Measurements from ENCODE around the gene EPHB2.
"Not testable (repeated sequence)": the region's sequence is repeated elsewhere in the genome, so short reads cannot be mapped to it uniquely, and the experiment has no call there.

Gene EPHB2

DNA sequence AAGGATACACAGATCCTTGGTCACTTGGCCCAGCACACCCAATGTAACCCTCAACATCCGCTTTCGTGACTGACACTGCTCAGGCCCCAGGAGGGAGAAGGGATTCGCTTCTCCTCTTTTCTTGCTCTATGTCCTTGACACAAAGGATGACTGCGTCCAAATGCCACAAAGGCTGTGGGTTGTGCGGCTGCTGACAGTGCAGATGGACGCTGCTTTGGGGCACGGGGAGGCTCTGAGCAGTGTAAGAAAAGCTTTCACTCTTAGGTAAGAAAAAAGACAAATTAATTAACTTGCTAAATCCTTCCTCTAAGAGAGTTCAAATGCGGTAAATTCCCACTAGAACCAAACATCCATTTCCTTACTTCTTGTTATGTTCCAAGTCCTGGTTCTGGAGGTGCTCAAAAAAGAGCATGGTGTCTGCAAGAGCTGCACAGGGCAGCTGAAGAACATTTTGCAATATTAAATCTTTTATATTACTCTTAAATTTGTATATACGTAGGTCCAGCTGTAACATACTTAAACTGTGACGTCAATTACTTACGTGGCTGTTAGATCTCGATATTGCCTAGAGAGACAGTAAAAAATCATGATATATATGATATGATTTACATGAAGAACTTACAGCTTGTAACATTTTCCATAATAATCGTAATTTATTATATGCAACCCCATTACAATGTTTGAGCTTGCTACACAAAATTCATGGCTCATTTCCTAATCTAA is 19.4 kb upstream of the EPHB2 start:
- no peak for DNase-seq

DNA sequence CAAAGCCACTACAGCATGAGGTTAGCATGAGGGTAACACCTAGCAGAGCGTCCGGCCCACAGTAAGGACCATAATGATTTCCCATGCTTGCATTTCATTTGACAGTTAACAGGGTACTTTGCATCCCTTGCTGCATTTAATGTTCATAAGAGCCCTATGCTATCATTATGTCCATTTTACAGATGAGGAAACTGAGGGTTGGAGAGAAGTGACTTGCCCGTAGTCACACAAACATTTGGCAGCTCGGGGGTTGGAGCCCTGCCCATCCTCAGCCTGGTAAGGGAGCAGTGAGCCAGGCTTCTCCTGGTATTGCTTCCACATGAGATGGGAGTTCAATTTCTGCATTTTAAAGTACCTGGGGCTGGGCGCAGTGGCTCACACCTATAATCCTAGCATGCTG is 16.5 kb upstream of the EPHB2 start:
- no peak for DNase-seq

DNA sequence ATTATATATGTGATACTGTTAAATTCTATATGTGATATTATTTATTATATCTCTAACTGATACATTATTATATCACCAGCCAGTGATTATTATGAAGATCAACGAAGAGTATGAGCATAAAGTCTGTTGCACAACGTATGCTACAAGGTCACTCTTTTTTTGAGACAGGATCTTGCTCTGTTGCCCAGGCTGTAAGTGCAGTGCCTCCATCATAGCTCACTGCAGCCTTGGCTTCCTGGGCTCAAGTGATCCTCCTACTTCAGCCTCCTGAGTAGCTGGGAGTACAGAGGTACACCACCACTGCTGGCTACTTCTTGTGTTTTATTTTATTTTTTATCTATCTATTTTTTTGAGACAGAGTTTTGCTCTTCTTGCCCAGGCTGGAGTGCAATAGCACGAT is 14.0 kb upstream of the EPHB2 start:
- DNase-seq, result no peak

DNA sequence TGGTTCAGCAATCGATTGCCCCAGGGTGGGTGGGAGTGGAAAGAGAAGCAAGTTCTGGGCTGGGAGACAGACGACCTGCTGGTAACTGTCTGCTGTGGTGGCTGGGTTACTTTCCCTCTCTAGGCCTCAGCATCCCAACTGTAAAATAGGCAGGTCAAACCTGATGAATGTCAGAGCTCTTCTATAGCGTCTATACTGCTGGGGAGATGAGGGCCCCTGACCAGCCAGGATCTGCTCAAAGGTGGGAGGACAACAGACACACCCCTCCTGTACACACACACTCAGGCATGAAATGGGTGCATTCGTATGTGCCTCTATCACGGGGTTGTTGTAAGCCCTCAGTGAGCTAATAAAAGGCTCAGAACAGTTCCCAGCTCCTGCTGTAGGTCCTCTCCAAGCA is 12.7 kb upstream of the EPHB2 start:
- no peak for DNase-seq

DNA sequence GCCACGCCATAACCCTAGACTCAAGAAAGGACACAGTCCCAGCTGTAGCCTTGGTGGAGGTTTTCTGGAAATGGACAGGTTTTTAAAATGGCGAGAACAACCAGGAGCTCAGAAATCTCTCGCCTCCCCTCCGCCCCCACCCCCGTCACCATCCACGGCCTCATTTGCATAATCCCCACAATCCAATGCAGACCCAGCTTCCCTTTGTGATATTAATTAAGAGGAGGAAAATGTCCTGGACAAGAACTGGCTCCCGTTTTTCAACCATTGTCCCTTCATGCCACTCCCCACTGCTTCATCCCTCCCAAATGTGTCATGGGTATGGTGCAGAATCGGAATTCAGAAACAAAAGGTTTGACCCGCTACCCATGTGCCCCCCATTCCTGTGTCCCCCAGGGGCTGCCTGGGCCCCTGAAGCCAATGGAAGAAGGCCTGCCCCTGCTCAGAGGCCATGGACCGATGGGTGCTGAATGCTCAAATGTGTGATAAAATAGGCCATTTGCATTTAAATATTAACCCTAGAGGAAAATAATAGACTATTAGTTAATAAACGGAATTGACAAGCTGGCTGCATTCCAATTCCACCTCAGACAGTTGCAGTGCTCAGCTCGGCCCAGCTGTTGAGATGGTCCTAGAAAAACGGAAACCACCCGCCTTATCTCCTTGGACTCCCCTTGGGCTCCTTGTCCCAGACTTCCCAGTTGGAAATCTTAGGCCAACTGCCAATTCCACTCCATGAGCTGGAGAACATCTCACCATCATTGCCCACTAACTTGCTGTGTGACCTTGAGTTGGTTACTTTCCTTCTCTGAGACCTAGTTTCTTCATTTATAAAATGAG is 10.7 kb upstream of the EPHB2 start:
- no peak for DNase-seq

DNA sequence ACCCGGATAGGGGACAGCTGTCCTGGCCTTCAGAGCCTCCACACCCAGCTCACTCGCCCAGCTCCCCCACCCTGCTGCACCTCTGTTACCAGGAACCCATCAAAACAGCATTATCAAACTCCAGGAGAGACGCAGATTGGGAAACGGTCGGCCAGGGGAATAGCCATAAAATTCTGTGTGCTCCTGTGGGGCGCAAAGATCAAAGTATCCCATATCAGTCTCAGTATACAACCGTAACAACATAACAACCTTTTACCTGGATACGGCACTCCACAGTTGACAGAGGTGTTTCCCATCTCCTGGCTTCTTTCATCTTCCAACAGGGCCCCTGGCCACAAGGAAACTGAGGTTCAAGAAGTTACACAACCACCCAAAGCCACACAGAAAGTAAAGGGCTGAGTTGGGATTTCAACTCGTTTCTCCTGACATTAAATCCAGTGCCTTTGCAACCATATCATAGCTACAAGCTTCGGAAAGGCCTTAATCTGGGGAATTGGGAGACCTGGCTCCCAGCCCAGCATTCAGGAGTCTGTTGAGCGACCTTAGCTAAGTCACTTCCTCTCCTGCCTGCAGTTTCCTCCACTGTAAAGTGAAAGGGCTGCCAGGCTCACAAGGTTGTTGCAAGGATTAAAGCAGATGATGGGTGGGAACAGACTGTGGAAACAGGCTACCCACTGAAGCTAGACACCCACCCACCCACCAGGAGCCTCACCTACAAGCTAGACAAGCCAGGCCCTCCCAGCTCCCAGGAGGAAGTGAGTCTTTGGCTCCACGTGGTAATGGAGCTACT is 8.1 kb upstream of the EPHB2 start:
- no peak for DNase-seq

DNA sequence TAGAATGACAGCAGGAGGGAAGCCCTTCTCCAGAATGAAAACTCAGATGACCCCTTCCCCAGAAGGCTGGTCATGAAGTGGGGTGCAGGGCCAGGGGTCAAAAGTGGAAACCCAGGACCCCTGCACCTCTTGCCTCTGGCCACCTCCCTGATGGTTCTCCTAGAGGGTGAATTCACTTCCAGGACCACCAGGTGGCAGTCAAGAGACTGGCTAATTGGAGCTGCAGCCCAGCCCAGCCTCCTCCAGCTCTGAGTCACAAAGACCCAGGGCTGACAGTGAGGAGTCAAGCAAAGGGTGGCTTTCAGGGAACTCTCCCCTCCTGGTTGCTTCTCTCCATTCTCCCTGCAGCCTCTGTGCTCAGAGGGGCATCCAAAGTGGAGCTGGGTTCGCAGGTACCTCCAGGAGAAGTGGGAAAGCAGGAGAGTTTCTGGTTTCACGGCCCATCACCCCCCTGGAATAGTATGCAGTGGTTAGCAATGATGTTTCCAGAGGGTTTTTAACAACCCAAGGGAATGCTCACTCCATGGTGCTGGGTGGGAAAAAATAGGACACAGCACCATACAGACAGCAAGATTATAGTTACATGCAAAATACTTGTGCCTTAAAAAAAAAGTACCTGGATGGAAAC is 6.1 kb upstream of the EPHB2 start:
- peak; percentile 30 to 47 (median 38) for DNase-seq

DNA sequence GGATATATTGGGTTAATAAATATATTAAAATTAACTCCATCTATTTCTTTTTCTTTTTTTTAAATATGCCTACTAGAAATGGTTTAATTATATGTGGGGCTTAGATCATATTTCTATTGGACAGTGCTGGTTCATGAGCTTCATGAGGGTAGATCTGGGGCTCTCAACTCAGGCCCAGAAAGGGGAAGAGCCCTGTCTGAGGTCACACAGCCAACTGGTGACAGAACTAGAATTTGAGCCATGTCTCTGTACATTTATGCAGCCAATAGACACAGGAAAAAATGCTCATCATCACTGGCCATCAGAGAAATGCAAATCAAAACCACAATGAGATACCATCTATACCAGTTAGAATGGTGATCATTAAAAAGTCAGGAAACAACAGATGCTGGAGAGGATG is 5.1 kb upstream of the EPHB2 start:
- DNase-seq, result no peak

DNA sequence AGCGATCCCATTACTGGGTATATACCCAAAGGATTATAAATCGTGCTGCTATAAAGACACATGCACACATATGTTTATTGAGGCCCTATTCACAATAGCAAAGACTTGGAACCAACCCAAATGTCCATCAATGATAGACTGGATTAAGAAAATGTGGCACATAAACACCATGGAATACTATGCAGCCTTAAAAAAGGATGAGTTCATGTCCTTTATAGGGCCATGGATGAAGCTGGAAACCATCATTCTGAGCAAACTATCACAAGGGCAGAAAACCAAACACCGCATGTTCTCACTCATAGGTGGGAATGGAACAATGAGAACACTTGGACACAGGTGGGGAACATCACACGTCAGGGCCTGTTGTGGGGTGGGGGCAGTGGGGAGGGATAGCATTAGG is 4.5 kb upstream of the EPHB2 start:
- DNase-seq, result not testable (repeated sequence)

DNA sequence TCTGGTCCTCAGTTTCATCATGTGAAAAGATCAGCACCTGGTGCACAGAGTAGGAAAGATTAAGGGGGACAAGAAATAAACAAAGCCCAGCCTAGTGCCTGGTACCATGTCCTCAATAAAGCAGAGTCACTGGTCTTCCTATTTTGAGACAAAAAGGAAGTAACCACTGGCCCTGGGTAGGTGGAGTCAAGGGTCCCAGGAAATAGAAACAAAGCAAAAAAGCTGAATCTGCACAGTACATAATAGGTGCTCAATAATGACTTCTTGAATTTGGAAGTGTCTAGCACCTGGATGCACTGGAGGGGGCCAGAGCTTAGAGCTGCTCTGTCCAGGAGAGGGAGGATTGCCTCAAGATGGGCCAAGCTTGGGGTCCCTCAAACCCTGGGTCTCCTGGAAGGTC is 1.9 kb upstream of the EPHB2 start:
- DNase-seq, result no peak

DNA sequence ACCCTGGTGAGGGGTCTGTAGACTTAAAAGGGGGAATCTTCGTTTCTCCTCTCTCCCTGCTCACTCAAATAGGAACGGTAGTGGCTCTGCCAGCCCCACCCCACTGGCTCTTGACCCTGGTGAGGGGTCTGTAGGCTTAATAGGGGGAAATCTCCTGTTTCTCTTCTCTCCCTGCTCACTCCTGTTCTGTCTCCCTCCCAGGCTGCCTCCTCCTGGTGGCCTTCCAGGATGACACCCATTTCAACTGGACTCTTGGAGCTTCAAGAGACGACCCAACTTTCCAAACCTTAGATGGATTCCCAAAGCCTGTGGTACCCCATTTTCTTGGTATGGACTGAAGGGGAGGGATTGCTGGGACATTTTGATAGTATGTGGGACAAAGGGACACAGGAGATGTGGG is 1.4 kb upstream of the EPHB2 start:
- DNase-seq, result no peak

DNA sequence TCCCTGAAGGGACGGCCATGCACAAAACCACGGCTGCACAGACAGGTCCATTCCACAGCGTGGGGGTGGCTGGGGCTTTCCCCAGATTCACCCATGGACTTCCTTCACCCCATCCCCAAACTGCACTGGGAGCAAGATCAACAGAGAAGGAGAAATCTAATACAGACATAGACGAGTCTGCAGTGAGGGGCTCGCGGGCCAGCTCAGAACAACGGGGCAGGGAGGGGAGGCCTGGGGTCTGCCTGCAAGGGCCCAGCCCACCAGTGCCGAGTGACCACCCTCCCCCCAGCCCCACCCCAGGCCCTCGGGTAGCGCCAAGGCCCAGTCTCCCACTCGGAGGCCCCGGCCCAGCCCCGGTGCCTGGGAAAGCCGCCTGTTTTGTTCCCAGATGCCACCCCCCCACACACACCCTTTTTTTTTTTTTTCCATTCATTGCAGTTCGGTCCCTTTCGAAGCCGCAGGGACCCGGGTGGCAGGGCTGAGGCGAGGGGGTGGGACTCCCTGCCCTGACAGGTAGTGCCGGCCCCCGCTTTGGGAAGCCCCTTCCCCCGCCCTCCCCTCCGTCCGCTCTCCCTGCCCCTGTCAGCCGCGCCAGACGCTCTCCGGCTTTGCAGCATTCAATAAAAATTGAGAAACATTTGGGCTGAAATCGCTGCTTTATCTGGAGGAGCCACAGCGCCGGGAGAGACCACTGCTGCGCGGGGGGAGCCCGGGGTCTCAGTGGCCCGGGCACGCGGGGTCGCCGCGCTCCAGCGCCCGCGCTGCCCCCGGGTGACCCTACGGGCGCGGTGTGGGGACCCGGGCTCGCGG is 543 bp upstream of the EPHB2 start:
- DNase-seq, result no peak

DNA sequence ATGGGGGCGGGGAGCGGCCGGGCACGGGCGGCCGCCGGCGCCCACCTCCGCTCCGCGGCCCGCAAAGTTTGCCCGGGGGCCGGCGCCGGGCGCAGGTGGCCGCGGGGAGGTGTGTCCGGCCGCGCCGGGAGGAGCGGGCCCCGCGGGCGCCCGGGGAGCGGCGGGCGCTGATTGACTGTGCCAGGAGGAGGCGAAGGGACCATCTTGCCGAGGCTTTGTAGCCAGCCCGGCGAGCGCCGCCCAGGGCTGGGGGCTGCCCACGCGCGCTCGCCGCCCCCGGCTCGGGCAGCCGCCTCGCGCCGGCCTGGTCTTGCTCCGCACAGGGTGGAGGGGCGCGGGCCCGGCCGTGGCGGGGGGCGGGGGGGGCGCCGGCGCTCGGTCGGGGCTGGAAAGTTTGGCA is 432 bp downstream of the EPHB2 start:
- no peak for DNase-seq

DNA sequence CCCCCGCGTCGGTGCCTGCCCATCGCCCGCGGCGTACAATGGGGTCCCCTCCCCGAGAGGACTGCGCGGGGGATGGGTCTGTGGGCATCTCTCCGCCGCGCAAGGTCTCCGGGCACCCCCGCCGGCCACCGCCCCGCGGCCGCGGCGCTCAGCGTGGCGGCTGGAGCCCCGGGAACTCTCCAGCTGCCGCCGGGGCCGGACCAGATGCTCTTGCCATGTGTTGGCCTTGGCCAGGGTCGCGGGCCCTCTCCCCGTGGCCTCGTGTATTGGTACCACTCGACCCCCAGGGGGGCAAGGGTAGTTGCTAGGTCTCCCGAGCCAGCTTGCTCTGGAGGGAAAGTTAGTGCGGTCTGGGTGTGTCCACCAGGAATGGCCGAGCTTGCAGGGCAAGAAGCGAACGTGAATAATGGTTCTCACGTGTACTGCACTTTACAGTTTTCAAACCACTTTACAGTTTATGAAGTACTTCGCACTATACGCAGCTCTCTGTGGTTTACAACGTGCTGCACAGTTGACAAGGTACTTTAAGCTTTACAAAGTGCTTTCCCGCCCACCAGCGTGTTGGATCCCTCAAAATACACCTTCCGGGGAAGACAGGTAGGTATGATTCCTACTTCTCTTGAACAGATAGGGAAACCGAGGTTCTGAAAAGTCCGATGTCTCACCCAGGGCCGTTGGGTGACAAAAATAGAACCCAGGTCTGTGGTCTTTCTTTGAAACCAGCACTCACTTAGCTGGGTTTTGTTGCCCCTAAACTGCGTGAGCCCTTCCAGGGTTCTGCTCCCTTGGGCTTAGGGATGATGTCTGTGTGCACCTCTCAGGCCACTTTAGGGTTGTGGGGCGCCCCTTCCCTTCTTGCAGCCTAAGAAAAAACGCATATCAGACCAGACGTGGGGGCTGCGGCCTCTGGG is 1.2 kb downstream of the EPHB2 start:
- no peak for DNase-seq

DNA sequence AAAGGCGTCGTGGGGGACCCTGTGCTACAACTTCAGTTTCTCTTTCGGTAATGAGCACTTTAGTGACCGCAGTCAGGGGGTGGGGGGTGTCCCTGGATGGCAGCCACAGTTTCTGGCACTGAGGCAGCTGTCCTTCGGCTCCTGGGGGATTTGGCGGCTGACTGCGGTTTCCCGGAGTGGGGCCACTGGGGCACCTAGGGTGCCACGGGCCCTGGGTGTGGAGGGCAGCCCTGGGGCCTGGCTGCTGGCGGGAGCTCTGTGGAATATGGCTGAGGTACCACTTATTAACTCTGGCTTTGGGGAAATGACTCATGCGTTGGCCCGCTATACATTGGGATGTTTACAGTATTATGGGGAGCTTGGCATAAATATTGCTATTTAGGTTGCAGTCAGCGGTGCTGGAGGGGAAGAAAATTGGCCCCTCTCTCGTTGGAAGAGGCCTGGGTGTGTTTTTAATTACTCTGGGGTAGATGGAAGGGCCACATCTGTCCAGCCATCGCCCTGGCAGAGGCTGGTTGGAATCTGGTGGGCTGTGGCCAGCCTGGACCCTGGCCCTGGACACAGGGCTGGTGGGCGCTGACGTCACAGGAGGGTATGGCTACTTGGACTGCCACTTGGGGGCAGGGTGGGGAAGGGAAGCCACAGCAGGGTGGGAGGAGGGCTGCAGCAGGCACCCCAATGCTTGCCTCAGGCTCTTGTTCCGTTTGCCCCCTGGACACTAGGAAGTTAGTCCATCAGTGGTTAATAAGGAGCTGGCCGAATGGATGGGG is 2.0 kb downstream of the EPHB2 start:
- no peak for DNase-seq

DNA sequence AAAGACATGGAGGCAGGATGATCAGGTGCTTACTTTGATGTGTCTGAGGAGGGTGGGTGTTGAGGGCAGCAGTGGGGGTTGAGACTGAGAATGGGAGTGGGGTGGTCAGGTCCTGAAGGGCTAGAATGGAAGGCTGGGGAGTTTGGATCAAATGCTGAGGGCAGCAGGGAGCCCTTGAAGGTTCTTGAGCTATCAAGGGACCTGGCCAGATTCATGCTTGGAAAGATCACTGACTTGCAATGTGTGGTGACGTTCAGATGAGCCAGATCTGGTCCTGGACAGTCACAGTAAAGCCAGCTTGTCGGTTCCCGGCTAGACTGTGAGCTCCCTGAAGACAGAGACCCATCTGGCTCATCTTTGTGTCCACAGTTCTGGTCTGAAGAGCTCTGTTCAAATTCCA is 3.8 kb downstream of the EPHB2 start:
- no peak for DNase-seq

DNA sequence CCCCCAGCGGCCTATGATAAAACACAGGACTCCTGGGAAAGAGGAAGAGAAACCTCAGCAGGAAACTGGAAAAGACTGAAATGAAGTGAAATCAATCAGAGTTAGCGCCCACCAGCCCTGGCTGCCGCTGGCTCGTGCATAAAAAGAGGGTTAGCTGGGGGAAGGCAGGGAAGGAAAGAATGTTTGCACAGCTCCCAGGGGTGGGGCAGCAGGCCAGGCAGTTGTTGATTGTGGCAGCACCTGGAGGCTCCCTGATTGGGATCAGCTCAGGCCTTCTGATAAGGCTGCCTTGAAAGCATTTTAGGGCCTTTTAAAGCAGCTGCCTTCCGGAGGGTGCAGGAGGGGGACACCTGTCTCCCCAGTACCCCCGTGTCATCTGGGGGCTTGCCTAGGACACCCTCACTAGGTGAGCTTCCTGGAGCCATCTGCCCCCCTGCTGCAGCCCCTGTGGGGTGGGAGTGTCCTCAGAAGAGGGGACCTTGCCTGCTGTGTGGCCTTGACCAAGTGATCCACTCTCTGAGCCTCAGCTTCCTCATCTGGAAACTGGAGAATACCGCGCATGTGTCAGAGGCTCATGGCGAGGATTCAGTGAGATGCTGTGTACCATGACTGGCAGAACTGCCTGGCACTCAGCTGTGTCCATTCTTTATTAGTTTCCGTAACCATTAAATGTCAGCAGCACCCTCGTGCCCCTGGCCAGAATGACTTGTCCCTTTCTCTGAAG is 6.6 kb downstream of the EPHB2 start:
- no peak for DNase-seq

DNA sequence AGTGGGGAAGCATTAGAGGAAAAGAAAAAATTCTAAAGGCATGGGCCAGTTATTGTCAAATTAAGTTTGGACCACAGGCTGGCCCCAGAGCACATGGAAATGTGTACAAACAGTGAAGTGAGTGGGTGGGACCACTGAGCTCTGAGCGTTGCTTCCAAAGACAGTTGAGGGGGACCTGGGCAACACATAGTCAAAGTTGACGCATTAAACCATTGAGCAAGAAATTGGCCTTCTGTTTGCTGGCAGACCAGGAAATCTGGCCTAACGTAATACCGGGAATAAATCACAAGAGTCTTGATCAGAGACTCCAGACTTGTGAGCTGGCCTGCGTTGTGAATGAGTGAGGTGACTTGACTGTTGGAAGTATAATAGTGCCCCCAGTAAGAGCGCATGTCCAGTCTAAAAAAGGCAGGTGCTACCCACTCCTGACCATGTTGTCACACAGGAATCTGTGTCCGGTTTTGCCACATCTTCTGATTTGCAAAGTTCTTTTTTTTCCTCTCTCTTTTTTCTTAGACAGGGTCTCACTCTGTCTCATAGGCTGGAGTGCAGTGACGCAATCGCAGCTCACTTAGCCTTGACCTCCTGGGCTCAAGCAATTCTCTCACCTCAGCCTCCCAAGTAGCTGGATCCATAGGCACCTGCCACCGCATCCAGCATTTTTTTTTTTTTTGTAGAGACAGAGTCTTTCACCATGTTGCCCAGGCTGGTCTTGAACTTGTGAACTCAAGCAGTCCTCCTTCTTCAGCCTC is 10.7 kb downstream of the EPHB2 start:
- DNase-seq, result no peak

All from activated naive CD4-positive, alpha-beta T cell (primary cell).